KMS-11 (cell line): ENCODE measurements around the gene NDUFV2.
A peak's percentile ranks its signal among the peaks of the same experiment; 100 is the strongest.

Experiments used
- H2AFZ ChIP-seq: fragments of 200-600 bp; sonication (generic); 2 replicates; pipeline ENCODE4 v1.6.1; 2016; ENCODE audit warnings: antibody characterized with exemption, mixed run types, low read depth
- H3K27ac ChIP-seq: fragments of 200-600 bp; sonication (generic); 2 replicates; pipeline ENCODE4 v1.6.1; 2016; ENCODE audit warnings: mild to moderate bottlenecking, mixed run types
- H3K27me3 ChIP-seq: fragments of 200-600 bp; sonication (generic); 2 replicates; pipeline ENCODE4 v1.6.1; 2017; ENCODE audit warnings: mild to moderate bottlenecking, low read depth, mixed run types, moderate library complexity; ENCODE audit not compliant: insufficient read depth
- H3K36me3 ChIP-seq: fragments of 200-600 bp; sonication (generic); 2 replicates; pipeline ENCODE4 v1.6.1; 2017; ENCODE audit warnings: mild to moderate bottlenecking, mixed run types; ENCODE audit not compliant: insufficient read depth
- H3K4me1 ChIP-seq: fragments of 200-600 bp; sonication (generic); 2 replicates; pipeline ENCODE4 v1.6.1; 2016; ENCODE audit warnings: mild to moderate bottlenecking, low read depth, mixed run types; ENCODE audit not compliant: poor library complexity, severe bottlenecking
- H3K4me2 ChIP-seq: fragments of 200-600 bp; sonication (generic); 2 replicates; pipeline ENCODE4 v1.7.0; 2016; ENCODE audit warnings: mild to moderate bottlenecking, mixed run types
- H3K4me3 ChIP-seq: fragments of 200-600 bp; sonication (generic); IDR thresholded peaks from 2 replicates; pipeline ENCODE4 v1.6.1; 2017; ENCODE audit warnings: low read depth, low read length, mixed read lengths; ENCODE audit not compliant: insufficient read depth
- H3K79me2 ChIP-seq: fragments of 200-600 bp; sonication (generic); 2 replicates; pipeline ENCODE4 v1.6.1; 2016; ENCODE audit warnings: low read depth, mixed run types; ENCODE audit not compliant: insufficient read depth
- H3K9ac ChIP-seq: fragments of 200-600 bp; sonication (generic); 2 replicates; pipeline ENCODE4 v1.6.1; 2016; ENCODE audit warnings: mild to moderate bottlenecking, mixed run types
- H4K20me1 ChIP-seq: fragments of 200-600 bp; sonication (generic); 2 replicates; pipeline ENCODE4 v1.6.1; 2016; ENCODE audit warnings: mild to moderate bottlenecking, mixed run types; ENCODE audit not compliant: insufficient read depth
- CTCF ChIP-seq: fragments of 200-600 bp; sonication (generic); conservative IDR thresholded peaks from 2 replicates; pipeline ENCODE4 v1.6.1; 2017; ENCODE audit warnings: low read depth, mild to moderate bottlenecking, antibody characterized with exemption, low read length, moderate library complexity, mixed read lengths

NDUFV2 gene

DNA sequence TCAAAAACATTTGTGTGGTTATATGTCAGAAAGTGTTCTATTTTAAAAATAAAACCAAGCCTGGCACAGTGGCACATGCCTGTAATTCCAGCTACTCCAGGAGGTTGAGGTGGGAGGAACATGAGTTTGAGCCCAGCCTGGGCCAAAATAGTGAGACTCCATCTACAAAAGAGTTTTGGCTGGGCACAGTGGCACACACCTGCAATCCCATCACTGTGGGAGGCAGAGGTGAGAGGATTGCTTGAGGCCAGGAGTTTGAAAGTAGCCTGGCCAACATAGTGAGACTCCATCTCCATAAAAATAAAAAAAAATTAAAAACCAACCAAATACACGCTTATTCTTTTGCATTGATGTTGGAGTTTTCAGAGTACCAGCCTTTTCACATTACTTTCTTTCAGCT, 43.7 kb downstream of the NDUFV2 start:
- Histone ChIP-seq H3K27ac (peak overlapping the region; percentile 42; the same call in 1 of the 2 replicates), H3K27me3 (no peaks in the 10 kb centered on the region), H4K20me1 (peaks cover 41% of the 10 kb centered on the region), H3K79me2 (peaks cover 100% of the 10 kb centered on the region), H3K4me1 (peaks cover 98% of the 10 kb centered on the region), H3K9ac (no peak overlapping the region), H3K36me3 (0 out of 2 replicates have a peak, but pooled peaks cover 5% of the 10 kb centered on the region), H3K4me2 (peak overlapping the region; percentile 46), H3K4me3 (no peak overlapping the region), H2AFZ (no peak overlapping the region)
- no peak for TF ChIP-seq CTCF

- H3K4me3 ChIP-seq = no peak overlapping the region
- H3K9ac ChIP-seq = 0 out of 2 replicates have a peak overlapping the region, but pooled peaks have one; percentile 4
- no peaks in the 10 kb centered on the region for H3K27me3 ChIP-seq
- TF ChIP-seq CTCF = peak; percentile 65
- peak overlapping the region; percentile 42; the same call in 1 of the 2 replicates for H3K27ac ChIP-seq
- H3K4me2 ChIP-seq = peak overlapping the region; percentile 46
- peaks cover 98% of the 10 kb centered on the region for H3K4me1 ChIP-seq
- peaks cover 53% of the 10 kb centered on the region for H4K20me1 ChIP-seq
- H3K36me3 ChIP-seq = 0 out of 2 replicates have a peak, but pooled peaks cover 4% of the 10 kb centered on the region
- peaks cover 100% of the 10 kb centered on the region for H3K79me2 ChIP-seq
- no peak overlapping the region for H2AFZ ChIP-seq
These were observed 45.1 kb downstream of the NDUFV2 start for GRCh38 chr18:9147440-9148202.

DNA sequence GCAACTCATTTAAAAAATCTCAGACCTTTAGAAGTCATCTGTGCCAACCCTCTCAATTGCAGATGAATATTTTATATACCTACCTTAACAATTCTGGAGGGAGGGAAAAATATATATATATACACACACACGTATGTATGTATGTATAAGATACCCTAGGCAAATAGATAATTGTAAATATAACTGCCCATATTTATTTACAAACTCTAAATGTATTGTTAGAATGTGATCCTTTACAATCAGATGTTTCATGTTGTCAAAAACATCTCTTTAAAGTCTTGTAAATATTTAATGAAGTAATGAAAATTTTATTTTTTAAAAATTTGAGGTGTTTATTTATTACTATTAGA, 45.7 kb downstream of the NDUFV2 start:
- peak overlapping the region; percentile 46; the same call in 1 of the 2 replicates for H3K4me2 ChIP-seq
- H3K27ac ChIP-seq = peak overlapping the region; percentile 42; the same call in 1 of the 2 replicates
- H3K4me3 ChIP-seq = no peak overlapping the region
- H3K79me2 ChIP-seq = peaks cover 100% of the 10 kb centered on the region
- H3K36me3 ChIP-seq = 0 out of 2 replicates have a peak, but pooled peaks cover 4% of the 10 kb centered on the region
- no peaks in the 10 kb centered on the region for H3K27me3 ChIP-seq
- no peak overlapping the region for H2AFZ ChIP-seq
- TF ChIP-seq CTCF = no peak; the same call in 1 of the 2 replicates
- no peak overlapping the region for H3K9ac ChIP-seq
- H4K20me1 ChIP-seq = peaks cover 58% of the 10 kb centered on the region
- H3K4me1 ChIP-seq = peaks cover 97% of the 10 kb centered on the region

DNA sequence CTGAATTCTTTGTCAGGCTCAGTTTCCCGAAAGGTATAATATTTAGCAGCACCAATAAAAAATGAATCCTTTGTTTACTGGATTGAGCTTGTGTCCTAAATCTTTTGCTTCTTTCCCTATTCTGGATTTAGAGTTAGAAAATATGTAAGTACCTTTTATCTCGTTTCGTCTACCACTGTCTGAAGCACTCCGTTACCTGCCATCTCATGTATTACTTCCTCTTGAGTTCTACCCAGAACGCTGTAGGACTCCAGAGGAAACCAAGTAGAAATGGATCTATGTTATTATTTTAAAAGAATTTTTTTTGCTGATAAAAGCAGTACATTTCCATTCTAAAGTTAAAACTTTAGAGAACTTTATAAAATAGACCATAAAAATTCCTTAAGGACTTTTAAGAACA, 47.6 kb downstream of the NDUFV2 start:
- Histone ChIP-seq H3K27me3 (no peaks in the 10 kb centered on the region), H3K27ac (no peak overlapping the region), H3K79me2 (peaks cover 100% of the 10 kb centered on the region), H3K4me1 (peaks cover 96% of the 10 kb centered on the region), H2AFZ (no peak overlapping the region), H3K4me2 (no peak overlapping the region), H3K36me3 (0 out of 2 replicates have a peak, but pooled peaks cover 4% of the 10 kb centered on the region), H3K9ac (no peak overlapping the region), H3K4me3 (no peak overlapping the region), H4K20me1 (peaks cover 55% of the 10 kb centered on the region)
- TF ChIP-seq CTCF = no peak
